ENCODE measurements around the gene ABAT. TPM values are rescaled to one million over a fixed set of nuclear protein-coding genes. Genes with fewer than 3 reads are reported as not detected.
A peak's percentile ranks its signal among the peaks of the same experiment; 100 is the strongest.

ABAT gene
- total RNA-seq, 1 experiment from 2014 or later, result 4.7 TPM

GRCh38 chr16:8673611-8674412 lies 605 bp upstream of the ABAT start:
- no peaks in the 10 kb centered on the region for H3K9me2 ChIP-seq (ENCODE audit: insufficient read depth)
- H3K9ac ChIP-seq (ENCODE audit: low read length), result peak overlapping the region; percentile 20; the same call in 1 of the 2 replicates
- intact Hi-C loops (cut with micrococcal nuclease), result no loop called here
- peaks cover 8 to 37% of the 10 kb centered on the region in 2 experiments; a peak in 3 of 4 replicates for H3K4me1 ChIP-seq (ENCODE audit: control insufficient read depth in 1 of 2, insufficient read depth in 2 of 2, low read length in 2 of 2)
- ChIA-PET CTCF (interaction anchor here (1.0 to 1.4 kb wide), 2 partner anchors 38 to 465 kb away, joined by 3 to 5 read pairs; no protein-coding TSS in a partner anchor), POLR2A (interaction anchor here (0.6 kb wide), 1 partner anchor 418 kb away, joined by 3 read pairs; the partner anchor contains the start of gene HAPSTR1), RAD21 (ENCODE audit: low non-redundant PET in 1 of 2, low total read pairs in 2 of 2, uncharacterized antibody in 2 of 2, unreplicated experiment in 2 of 2) (no interaction called here)
- no peaks in the 10 kb centered on the region for H4K20me1 ChIP-seq (ENCODE audit: insufficient read depth)
- H3K27ac ChIP-seq (ENCODE audit: low read depth, low read length), result no peak overlapping the region; the same call in 1 of the 2 replicates
- H2AFZ ChIP-seq (ENCODE audit: low read depth, low read length, poor library complexity, severe bottlenecking), result peak overlapping the region; percentile 85
- H3K9me3 ChIP-seq (ENCODE audit: control insufficient read depth in 1 of 2, insufficient read depth in 1 of 2, low read depth in 1 of 2, low read length in 2 of 2), result no peaks in the 10 kb centered on the region
- H3K27me3 ChIP-seq (ENCODE audit: insufficient read depth, low read length), result no peaks in the 10 kb centered on the region
- DNase-seq (ENCODE audit: low read depth, low spot score) (no peak), ATAC-seq (peak; percentile 70)
- TF ChIP-seq ELF1 (IDR thresholded peaks at IDR 0.05; ENCODE audit: borderline replicate concordance, low read depth) (no peak), EZH2phosphoT487 (IDR thresholded peaks at IDR 0.05; ENCODE audit: borderline replicate concordance) (no peak), CBX3 (IDR thresholded peaks at IDR 0.05; ENCODE audit: low read depth) (no peak), EZH2 (IDR thresholded peaks at IDR 0.05) (no peak), ZBTB33 (IDR thresholded peaks at IDR 0.05; ENCODE audit: extremely low read depth, insufficient replicate concordance, low read length) (no peak), REST (IDR thresholded peaks at IDR 0.05; ENCODE audit: low read depth) (no peak), TCF7L2 (IDR thresholded peaks at IDR 0.05; ENCODE audit: borderline replicate concordance, extremely low read depth, insufficient read depth, insufficient read length) (no peak), CTCF (IDR thresholded peaks at IDR 0.05 in 2 of 3, conservative IDR thresholded peaks at IDR 0.05 in 1 of 3; ENCODE audit: borderline replicate concordance in 1 of 3, insufficient read depth in 1 of 3, low read depth in 2 of 3, low read length in 2 of 3) (no peak), POLR2AphosphoS5 (IDR thresholded peaks at IDR 0.05; ENCODE audit: low read depth, low read length) (no peak), RAD21 (IDR thresholded peaks at IDR 0.05; ENCODE audit: low read depth) (no peak), YY1 (IDR thresholded peaks at IDR 0.05; ENCODE audit: extremely low read depth, insufficient replicate concordance, low read depth, low read length) (no peak), POLR2A (IDR thresholded peaks at IDR 0.05; ENCODE audit: borderline replicate concordance, extremely low read depth, insufficient read depth, insufficient read length) (no peak), JUND (IDR thresholded peaks at IDR 0.05) (no peak), FOSL1 (IDR thresholded peaks at IDR 0.05; ENCODE audit: low read depth) (no peak), ATF3 (IDR thresholded peaks at IDR 0.05) (no peak), MAX (IDR thresholded peaks at IDR 0.05) (no peak), CEBPB (IDR thresholded peaks at IDR 0.05; ENCODE audit: low read depth) (no peak), ZFX (IDR thresholded peaks at IDR 0.05) (no peak)
- H3K79me2 ChIP-seq (ENCODE audit: insufficient read depth, low read length), result no peaks in the 10 kb centered on the region
- BruUV-seq (replicated peaks), result no TSS peak
- peak overlapping the region; percentile 43 to 67 for H3K4me3 ChIP-seq (replicated peaks in 1 of 2; ENCODE audit: low read depth in 1 of 2, low read length in 2 of 2)
- H3K36me3 ChIP-seq (ENCODE audit: control insufficient read depth in 1 of 2, insufficient read depth in 2 of 2, low read length in 2 of 2), result no peaks in the 10 kb centered on the region
- peak overlapping the region; percentile 94 for H3K4me2 ChIP-seq (ENCODE audit: low read length)
